HEK293 (cell line): ENCODE results near the gene MYO18B.

ENCODE experiments used
- CTCF ChIA-PET: fragments of 350-600 bp; formaldehyde crosslinking; extraction: SDS; loops from one replicate; lab custom pipeline; 2021; ENCODE audit warnings: antibody characterized with exemption; lab: Yijun Ruan, JAX
- POLR2A ChIA-PET: fragments of 300-600 bp; formaldehyde crosslinking; extraction: SDS; loops from one replicate; lab custom pipeline; 2020; ENCODE audit warnings: antibody characterized with exemption, inconsistent platforms; lab: Yijun Ruan, JAX
- H3K27ac ChIP-seq: fragments of 200-500 bp; sonication (Bioruptor generic); 2 replicates; pipeline ENCODE4 v1.5.1; 2014; ENCODE audit warnings: low read depth, low read length, control low read depth, inconsistent platforms; ENCODE audit errors: extremely low read depth
- H3K36me3 ChIP-seq, 2 experiments: fragments of 200-500 bp in 1 of 2; sonication (Bioruptor generic) in 1 of 2; 1 replicate in 1 of 2; 2 replicates in 1 of 2; pipeline ENCODE4 v1.5.1; 2014 to 2017; ENCODE audit warnings: inconsistent platforms in 2 of 2, low read length in 2 of 2; ENCODE audit not compliant: control insufficient read depth in 2 of 2, insufficient read depth in 1 of 2
- H3K4me1 ChIP-seq: fragments of 200-500 bp; sonication (Bioruptor generic); 2 replicates; pipeline ENCODE4 v1.5.1; 2014; ENCODE audit warnings: mild to moderate bottlenecking, low read length, inconsistent platforms; ENCODE audit not compliant: control insufficient read depth, insufficient read depth
- H3K4me3 ChIP-seq: 2 replicates; pipeline ENCODE4 v1.5.1; 2011; ENCODE audit warnings: low read depth, mild to moderate bottlenecking, control low read depth, low read length, moderate library complexity
- H3K9me3 ChIP-seq: fragments of 200-500 bp; sonication (Bioruptor generic); 2 replicates; pipeline ENCODE4 v1.5.1; 2014; ENCODE audit warnings: low read depth, low read length, inconsistent platforms; ENCODE audit not compliant: control insufficient read depth, insufficient read depth
- HOXA7 ChIP-seq: sonication (generic); formaldehyde crosslinking; IDR thresholded peaks from 2 replicates; pipeline ENCODE4 v1.8.1; 2022; ENCODE audit warnings: missing genetic modification reagents, borderline replicate concordance
- REPIN1 ChIP-seq: fragments of 450-650 bp; formaldehyde crosslinking; IDR thresholded peaks from 2 replicates; pipeline ENCODE4 v1.5.1; 2017; ENCODE audit warnings: missing biosample characterization, missing genetic modification characterization, low read depth
- SETDB1 ChIP-seq: IDR thresholded peaks from one replicate; pipeline ENCODE4 v1.6.1; 2017; ENCODE audit warnings: mild to moderate bottlenecking, low read length, moderate library complexity, mixed read lengths; ENCODE audit not compliant: insufficient read length
- ZBTB10 ChIP-seq: fragments of 450-650 bp; formaldehyde crosslinking; IDR thresholded peaks from 2 replicates; pipeline ENCODE4 v1.5.1; 2016; ENCODE audit warnings: missing biosample characterization, missing genetic modification characterization
- ZEB2 ChIP-seq: fragments of 450-650 bp; formaldehyde crosslinking; IDR thresholded peaks from 2 replicates; pipeline ENCODE4 v1.5.1; 2016; ENCODE audit warnings: missing biosample characterization, missing genetic modification characterization
- ZNF138 ChIP-seq: fragments of 450-650 bp; formaldehyde crosslinking; IDR thresholded peaks from 2 replicates; pipeline ENCODE4 v1.5.1; 2016; ENCODE audit warnings: missing biosample characterization, missing genetic modification characterization, borderline replicate concordance
- ZNF26 ChIP-seq: fragments of 450-650 bp; formaldehyde crosslinking; IDR thresholded peaks from 2 replicates; pipeline ENCODE4 v1.5.1; 2016; ENCODE audit warnings: missing biosample characterization, missing genetic modification characterization
- ZNF37A ChIP-seq: fragments of 450-650 bp; IDR thresholded peaks from 2 replicates; pipeline ENCODE4 v1.5.1; 2018; ENCODE audit warnings: missing biosample characterization, missing genetic modification characterization
- ZNF518A ChIP-seq: fragments of 450-650 bp; formaldehyde crosslinking; conservative IDR thresholded peaks from 2 replicates; pipeline ENCODE4 v1.5.1; 2016; ENCODE audit warnings: low read depth, missing biosample characterization, missing genetic modification characterization
- ZNF548 ChIP-seq: fragments of 450-650 bp; formaldehyde crosslinking; IDR thresholded peaks from 2 replicates; pipeline ENCODE4 v1.5.1; 2016; ENCODE audit warnings: missing biosample characterization, missing genetic modification characterization
- ZNF585B ChIP-seq: fragments of 450-650 bp; formaldehyde crosslinking; IDR thresholded peaks from 2 replicates; pipeline ENCODE4 v1.5.1; 2016; ENCODE audit warnings: missing biosample characterization, missing genetic modification characterization
- ZNF600 ChIP-seq: fragments of 450-650 bp; formaldehyde crosslinking; IDR thresholded peaks from 2 replicates; pipeline ENCODE4 v1.5.1; 2016; ENCODE audit warnings: missing biosample characterization, missing genetic modification characterization
- ZNF626 ChIP-seq: fragments of 450-650 bp; sonication (Bioruptor Pico); formaldehyde crosslinking; IDR thresholded peaks from 2 replicates; pipeline ENCODE4 v1.5.1; 2018; ENCODE audit warnings: missing biosample characterization, missing genetic modification characterization, inconsistent platforms
- ZNF639 ChIP-seq: fragments of 450-650 bp; formaldehyde crosslinking; IDR thresholded peaks from 2 replicates; pipeline ENCODE4 v1.5.1; 2016; ENCODE audit warnings: missing biosample characterization, missing genetic modification characterization
- ZNF76 ChIP-seq: fragments of 450-650 bp; formaldehyde crosslinking; IDR thresholded peaks from 2 replicates; pipeline ENCODE4; 2016; ENCODE audit warnings: low read depth, missing biosample characterization, missing genetic modification characterization, borderline replicate concordance

MYO18B gene

GRCh38 chr22:25930788-25931310 lies 188.9 kb downstream of the MYO18B start (continued):
- no peak for TF ChIP-seq ZNF518A (tag by site-specific recombination)
- TF ChIP-seq, all 188 proteins: peak for 42

- ChIA-PET CTCF (interaction anchor here (0.7 to 1.0 kb wide), 3 partner anchors 15 to 30 kb away, joined by 4 to 6 read pairs (median 4); no protein-coding TSS in a partner anchor), POLR2A (no interaction called here)
- Histone ChIP-seq H3K4me3 (no peak overlapping the region), H3K36me3 (no peaks in the 10 kb centered on the region), H3K4me1 (peaks cover 13% of the 10 kb centered on the region), H3K27ac (no peak overlapping the region), H3K9me3 (no peaks in the 10 kb centered on the region)
- TF ChIP-seq HOXA7 (CRISPR knock-in tag) (no peak), REPIN1 (tag by site-specific recombination) (no peak), ZBTB10 (no peak), ZEB2 (tag by site-specific recombination) (no peak), ZNF37A (tag by site-specific recombination) (no peak), ZNF138 (no peak), ZNF626 (tag by site-specific recombination) (no peak), ZNF639 (no peak), SETDB1 (peak; percentile 61), ZNF600 (tag by site-specific recombination) (no peak), ZNF585B (tag by site-specific recombination) (no peak), ZNF548 (tag by site-specific recombination) (no peak), ZNF76 (tag by site-specific recombination) (no peak), ZNF26 (peak; percentile 98)
Observed at GRCh38 chr22:25933158-25933788, 191.3 kb downstream of the MYO18B start.
